ENCODE data around the gene SLC6A6.

The SLC6A6 gene

DNA sequence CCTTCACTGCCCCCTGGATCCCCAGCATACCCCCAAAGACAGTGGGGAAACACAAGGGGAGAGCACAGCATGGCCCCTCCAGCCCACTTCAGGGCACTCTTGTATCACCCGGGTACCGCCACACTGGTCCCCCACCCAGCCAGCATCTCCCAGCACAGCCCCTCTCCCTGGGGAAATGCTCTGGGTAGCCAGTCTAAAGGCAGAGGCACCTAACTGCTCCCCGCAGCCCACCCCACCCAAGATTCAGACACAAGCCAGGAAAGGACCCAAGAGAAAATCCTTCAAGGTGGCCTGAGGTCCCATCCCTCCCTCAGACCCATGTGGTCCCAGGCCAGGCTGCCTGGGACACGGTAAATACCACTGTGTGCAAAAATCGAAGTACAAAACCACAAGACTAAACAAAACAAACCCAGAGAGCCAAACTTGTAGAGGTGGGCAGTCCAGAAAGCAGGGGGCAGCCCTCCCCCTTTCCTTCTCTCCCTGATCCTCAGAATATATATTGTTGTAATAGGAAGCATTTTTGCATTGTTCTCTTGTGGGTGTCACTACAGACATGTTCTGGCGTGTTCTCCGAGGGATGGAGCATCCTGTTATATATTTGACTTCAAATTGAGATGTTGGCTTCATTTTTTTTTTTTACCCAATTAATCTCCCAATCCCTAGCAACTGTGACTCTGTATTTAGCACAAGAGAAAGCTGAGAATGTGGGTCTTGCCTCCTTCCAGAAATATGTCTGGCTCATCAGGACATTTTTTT is 86.1 kb downstream of the SLC6A6 start:
- no peak for DNase-seq (ENCODE audit: low read depth, low spot score)
- no peak overlapping the region for H3K4me3 ChIP-seq (ENCODE audit: low read length)

DNA sequence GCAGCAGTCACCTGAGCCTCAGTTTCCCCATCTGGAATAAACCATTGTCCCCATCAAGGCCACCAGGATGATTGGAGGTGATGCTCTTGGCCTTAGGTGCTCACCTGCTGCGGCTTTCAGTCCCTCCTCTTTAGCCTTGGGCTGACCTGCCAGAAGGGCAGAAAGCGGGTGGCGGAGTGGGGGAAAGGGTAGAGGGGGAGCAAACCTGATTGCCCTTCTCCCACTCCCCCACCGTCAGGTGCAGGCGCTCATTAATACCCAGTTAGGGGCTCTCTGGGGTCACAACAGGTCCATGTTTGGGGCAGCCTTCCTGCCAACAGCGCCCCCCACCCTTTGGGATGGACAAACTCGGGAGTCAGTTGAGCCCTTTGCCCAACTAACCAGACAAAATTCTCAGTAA is 87.2 kb downstream of the SLC6A6 start:
- no peak for DNase-seq (ENCODE audit: low read depth, low spot score)
- no peak overlapping the region for H3K4me3 ChIP-seq (ENCODE audit: low read length)

DNA sequence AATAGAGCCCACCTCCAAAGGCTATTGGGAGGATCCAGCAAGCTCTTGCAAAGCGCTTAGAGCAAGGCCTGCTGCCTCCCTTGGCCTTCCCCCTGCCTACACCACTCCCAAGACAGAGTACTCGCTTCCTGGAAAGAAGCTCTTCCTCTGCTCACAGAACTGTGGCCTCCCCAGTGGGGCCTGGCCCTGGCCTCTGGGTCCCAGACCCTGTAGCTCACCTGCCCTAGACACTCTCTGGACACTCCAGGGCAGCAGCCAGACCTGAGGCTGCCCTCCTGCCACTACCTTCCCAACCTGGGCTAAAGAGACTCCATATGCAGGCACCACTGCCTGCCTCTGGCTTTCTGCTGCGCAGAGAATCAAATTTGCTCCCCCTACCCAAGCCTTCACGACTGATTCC is 87.8 kb downstream of the SLC6A6 start:
- DNase-seq (ENCODE audit: low read depth, low spot score): no peak
- H3K4me3 ChIP-seq (ENCODE audit: low read length): no peak overlapping the region

- DNase-seq (ENCODE audit: low read depth, low spot score): no peak
Observed at GRCh38 chr3:14490831-14491230, 88.4 kb downstream of the SLC6A6 start.

GRCh38 chr3:14491396-14492190 is 89.2 kb downstream of the SLC6A6 start:
- no peak for DNase-seq (ENCODE audit: low read depth, low spot score)

More at GRCh38 chr3:14490831-14491230, 88.4 kb downstream of the SLC6A6 start:
- no peak overlapping the region for H3K4me3 ChIP-seq (ENCODE audit: low read length)

DNA sequence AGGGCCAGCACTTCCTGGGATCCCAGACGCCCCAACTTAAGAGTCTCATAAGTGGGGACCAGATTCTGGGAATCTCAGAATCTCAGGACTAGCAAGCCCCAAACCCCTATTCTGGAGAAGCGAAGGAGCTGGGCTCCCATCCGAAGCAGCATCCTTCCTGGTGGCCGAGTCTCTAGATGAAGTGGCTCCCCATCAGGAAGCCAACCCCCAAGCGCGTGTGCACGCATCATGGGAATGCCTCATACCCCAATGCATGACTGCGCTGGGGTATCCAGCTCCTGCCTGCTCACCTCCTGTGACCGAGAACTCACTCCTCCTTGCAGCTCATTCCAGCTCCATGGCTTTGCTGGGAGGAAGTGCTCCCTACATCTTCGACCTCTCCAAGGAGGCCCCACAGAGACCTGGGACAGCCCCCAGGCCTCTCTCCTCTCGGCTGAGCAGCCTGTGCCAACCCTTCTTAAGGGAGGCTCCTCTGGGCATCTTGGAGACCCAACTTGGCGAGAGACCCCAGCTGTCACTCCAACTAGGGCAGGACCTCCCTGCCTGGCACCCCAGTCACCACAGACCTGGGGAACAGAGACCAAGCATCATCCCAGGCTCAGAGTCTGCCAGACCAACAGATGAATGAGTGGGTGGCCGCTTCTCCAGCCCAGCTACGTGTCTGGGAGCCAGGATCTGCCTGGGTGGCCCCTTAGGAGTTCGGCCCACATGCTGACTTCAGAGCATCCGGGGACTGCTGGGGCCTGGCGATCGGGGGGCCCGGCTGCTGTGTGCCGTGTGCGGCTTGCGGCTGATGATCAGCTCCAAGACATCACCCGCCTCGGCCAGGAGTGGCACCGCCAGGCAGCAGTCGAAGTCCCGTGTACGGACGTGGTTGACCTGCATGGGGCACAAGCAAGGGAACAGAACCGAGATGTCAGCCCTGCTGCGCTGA is 90.8 kb downstream of the SLC6A6 start:
- no peak overlapping the region for H3K4me3 ChIP-seq (ENCODE audit: low read length)
- no peak for DNase-seq (ENCODE audit: low read depth, low spot score)

More at GRCh38 chr3:14491396-14492190, 89.2 kb downstream of the SLC6A6 start:
- no peak overlapping the region for H3K4me3 ChIP-seq (ENCODE audit: low read length)

DNA sequence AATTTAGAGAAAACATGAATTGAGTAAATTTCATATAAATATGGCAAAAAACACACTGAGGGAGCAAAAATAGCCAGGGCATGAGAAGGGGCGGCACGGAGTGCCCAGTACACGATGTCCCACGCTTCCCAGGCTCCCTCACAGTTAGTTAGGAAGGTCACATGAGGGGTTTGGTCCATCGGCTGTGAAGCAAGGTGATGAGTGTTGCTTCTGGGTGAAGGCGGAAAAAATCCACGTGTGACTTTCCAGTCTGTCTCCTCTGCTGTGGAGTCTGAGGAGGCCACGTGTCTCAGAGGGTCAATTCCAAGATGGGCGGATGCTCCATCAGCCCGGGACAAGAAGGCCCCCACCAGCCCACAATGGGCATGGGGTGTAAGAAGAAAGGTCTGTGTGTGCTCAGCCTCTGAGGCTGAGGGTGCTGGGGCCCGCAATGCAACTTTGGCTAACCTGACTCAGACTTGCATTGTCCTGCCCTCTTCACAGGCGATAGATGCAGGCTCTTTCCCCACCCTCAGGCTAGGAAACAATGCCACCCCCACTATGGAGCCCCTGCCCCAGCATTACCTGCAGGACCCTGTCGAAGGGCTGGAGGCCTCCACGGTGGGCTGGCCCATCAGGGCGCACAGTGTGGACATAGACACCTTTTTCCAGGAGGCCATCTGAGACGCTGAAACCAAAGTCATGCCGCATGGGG is 92.0 kb downstream of the SLC6A6 start:
- H3K4me3 ChIP-seq (ENCODE audit: low read length): no peak overlapping the region
- no peak for DNase-seq (ENCODE audit: low read depth, low spot score)

DNA sequence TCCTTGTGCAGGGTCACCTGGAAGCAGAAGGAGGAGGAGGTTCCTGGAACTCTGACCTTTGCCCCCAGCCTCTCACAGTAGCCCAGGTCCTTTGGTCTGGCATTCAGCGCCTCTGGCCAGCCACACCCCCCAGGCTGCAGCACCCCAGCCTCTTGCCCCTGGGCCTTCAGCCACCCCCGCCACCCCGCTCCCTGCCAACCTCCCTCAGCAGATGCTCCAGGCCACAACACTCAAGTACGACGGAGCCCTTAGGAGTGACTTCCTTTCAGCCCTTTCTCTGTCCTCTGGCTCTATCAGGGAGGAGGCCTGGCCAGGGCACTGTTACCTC is 92.5 kb downstream of the SLC6A6 start:
- DNase-seq (ENCODE audit: low read depth, low spot score): no peak

GRCh38 chr3:14496351-14496750 is 93.9 kb downstream of the SLC6A6 start:
- H3K4me3 ChIP-seq (ENCODE audit: low read length): no peak overlapping the region
- no peak for DNase-seq (ENCODE audit: low read depth, low spot score)

More for the DNA sequence above, 92.5 kb downstream of the SLC6A6 start:
- no peak overlapping the region for H3K4me3 ChIP-seq (ENCODE audit: low read length)

GRCh38 chr3:14497321-14497720 is 94.9 kb downstream of the SLC6A6 start:
- no peak overlapping the region for H3K4me3 ChIP-seq (ENCODE audit: low read length)
- no peak for DNase-seq (ENCODE audit: low read depth, low spot score)

- no peak for DNase-seq (ENCODE audit: low read depth, low spot score)
- H3K4me3 ChIP-seq (ENCODE audit: low read length): no peak overlapping the region
Observed at GRCh38 chr3:14502472-14502871, 100.1 kb downstream of the SLC6A6 start.

DNA sequence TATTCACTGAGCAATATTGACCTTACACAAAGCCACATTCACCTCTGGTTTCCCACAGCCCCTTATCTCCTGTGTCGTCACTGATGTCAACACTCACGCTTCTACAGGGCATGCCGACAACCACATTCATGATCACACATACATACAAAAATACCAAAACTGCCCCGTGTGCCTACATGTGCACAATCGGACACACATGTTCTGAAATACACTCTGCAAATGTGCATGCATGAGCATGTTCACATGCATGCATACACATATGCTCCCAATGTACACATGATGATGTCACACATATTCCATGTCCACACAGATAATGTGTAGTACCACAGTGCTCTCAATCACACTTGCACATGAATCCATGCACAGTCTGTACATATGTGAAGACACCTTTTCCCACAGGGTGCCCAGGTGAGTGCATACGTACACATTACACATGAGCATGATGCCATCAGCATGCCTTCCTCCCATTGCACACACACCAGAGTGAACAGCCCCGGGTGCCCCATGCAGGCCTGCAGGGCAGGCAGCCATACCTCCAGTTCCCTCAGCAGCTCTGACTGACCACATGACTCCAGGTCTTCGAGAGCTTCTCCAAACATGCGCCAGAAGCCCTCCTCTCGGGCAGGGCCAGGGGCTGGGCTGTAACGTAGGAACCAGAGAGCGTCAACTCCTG is 100.8 kb downstream of the SLC6A6 start:
- no peak overlapping the region for H3K4me3 ChIP-seq (ENCODE audit: low read length)
- no peak for DNase-seq (ENCODE audit: low read depth, low spot score)

GRCh38 chr3:14503706-14504065 is 101.3 kb downstream of the SLC6A6 start:
- DNase-seq (ENCODE audit: low read depth, low spot score): no peak
- no peak overlapping the region for H3K4me3 ChIP-seq (ENCODE audit: low read length)

GRCh38 chr3:14505001-14505802 is 102.8 kb downstream of the SLC6A6 start:
- no peak overlapping the region for H3K4me3 ChIP-seq (ENCODE audit: low read length)
- DNase-seq (ENCODE audit: low read depth, low spot score): no peak

DNA sequence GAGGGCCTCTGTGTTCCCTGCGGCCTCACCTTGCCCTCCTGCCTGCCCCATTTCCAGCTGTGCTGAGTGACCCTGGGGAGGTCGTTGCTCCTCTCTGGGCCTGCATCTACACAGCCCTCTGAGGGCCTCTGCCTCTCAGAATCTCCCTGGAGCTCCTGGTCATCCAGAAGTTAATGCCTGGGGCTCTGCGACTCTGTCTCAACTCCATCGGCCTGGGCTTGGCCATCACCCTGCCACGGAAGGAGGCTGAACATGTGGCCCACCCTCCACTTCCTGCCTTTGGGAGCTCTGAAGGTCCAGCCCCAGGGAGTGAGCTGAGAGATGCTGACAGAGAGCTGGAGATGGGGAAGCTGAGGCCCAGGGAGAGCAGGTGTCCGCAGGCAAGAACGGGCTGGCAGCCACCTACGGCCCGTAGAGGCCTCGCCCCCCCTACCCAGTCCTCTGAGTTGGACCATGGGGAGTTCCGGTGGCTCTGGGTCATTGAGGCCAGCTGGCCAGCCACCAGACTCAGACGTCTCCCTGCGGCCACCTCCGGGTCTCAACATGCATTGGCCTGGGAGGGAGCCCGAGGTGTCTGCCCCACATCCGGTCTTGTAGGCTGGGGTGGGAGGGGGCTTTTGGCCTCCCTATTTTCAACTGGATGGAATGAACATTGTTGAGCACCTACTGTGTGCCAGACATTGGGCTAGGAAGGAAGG is 103.5 kb downstream of the SLC6A6 start:
- H3K4me3 ChIP-seq (ENCODE audit: low read length): no peak overlapping the region
- DNase-seq (ENCODE audit: low read depth, low spot score): no peak

- no peak overlapping the region for H3K4me3 ChIP-seq (ENCODE audit: low read length)
- no peak for DNase-seq (ENCODE audit: low read depth, low spot score)
Observed at GRCh38 chr3:14506626-14507304, 104.4 kb downstream of the SLC6A6 start.

DNA sequence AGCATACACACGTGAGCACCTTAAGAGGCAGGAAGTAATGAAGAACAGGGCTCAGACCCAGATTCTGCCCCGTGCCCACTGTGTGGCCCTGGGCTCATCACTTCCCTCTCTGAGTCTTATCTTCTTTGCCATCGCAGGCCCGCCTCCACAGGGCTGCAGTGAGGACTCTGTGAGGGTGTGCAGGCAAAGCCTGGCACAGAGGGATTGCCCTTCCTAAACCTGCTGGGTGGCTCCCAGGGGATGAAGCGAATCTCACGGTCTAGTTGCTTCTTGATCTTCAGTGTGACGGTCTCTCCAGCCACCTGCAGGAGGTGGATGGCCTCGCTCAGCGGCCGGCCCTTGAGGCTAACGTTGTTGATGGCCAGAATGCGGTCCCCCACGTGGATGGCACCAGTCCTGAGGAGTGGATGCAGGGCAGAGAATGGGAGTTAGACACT is 104.9 kb downstream of the SLC6A6 start:
- DNase-seq (ENCODE audit: low read depth, low spot score): no peak

More for the DNA sequence above, 104.9 kb downstream of the SLC6A6 start:
- no peak overlapping the region for H3K4me3 ChIP-seq (ENCODE audit: low read length)
